COLO829 (cell line): ENCODE results near the gene ACER3.
"Not testable (repeated sequence)": the region's sequence is repeated elsewhere in the genome, so short reads cannot be mapped to it uniquely, and the experiment has no call there.

Experiments
- DNase-seq: peaks from one replicate; pipeline ENCODE4 v3.0.0; 2012; ENCODE audit warnings: low spot score

Gene ACER3

DNA sequence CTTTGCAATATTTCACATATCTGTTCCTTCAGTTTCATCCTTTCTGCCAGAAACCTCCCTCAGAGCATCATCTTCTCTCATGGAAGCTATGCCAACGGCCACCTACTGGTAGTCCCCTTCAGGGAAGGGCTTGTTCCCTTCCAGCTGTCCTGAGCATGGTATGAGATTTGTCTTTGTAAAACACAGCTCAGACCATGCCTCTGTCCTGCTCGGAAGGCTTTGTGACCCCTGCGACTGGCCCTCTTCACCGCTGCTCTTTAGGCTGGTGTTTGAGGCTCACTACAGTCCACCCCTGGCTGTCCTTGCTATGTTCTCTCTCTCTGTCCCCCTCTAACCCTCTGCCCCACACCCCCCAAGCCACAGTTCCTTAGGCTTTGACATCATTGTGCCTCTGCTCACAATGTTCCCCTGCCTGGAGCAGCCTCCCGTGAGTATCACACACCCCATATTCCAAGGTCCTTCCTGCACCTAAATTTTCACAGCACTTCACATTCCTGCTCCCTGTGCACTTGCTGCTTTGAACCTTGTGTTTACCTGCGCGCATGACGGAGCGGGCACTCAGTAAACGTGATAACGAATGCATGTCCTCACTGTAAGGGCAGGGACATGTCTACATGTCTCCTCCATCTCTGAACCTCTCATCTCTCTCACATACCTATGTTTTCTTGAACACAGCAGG, 24.0 kb upstream of the ACER3 start:
- DNase-seq: no peak

DNA sequence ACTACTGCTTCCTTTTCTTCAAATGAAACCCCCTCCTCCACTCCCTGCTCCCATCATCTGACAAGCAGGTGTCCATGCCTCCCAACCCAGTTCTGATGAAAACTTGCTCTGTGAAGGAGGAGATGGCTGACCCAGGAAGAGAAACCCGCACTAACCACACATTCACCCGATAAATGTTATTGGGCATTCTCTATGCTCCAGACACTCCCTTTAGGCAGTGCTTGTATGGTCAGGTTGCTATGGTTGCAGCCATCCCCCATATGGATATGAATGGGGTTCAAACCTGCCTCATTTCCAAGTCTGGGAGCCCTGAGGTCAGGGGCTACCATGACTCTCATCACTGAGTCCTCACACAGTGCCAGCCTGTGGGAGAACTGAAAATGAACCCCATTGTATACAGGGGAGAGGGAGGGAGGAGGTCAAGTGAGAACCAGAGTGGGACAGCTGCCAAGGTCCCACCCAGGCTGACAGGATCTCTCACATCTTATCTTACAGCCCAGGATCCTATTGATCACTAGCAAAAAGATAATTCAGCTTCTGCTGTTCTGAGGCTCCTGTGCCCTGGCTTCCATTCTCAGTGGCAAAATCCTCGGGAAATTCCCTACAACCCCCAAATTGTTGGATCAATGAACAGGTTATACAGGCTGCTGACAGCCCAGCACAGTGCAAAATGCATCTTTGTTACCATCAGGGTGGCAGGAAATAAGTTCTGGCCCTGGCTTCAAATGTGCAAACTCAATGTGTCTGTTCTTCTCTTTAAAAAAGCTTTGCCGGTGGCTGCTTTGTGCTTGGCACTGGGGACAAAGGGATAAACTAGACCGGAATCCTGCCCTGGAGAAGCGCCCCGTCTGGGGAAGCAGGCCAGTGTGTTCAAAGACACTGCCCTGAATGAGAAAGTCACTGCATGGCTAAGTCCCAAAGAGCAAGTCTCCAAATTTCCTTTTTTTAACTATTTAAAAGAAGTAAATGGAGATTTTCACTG, 22.7 kb upstream of the ACER3 start:
- no peak for DNase-seq

DNA sequence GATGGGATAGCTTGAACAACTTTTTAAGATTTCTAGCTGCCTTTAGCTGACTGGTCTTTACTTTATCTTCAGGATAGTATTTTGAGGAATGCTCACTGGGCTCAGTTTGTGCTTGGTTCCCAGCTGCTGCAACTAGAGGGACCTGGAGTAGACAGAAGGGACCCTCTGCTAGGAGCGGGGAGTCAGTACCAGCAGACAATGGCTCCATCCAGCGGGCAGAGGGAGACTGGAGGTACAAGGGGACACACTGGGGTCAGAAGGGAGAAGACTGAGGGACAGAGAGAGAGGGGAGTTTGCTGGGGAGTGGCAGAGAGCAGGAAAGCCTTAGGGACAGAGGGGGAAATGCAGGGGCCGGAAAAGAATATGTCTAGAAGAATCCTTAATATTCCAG, 22.0 kb upstream of the ACER3 start:
- DNase-seq: no peak

DNA sequence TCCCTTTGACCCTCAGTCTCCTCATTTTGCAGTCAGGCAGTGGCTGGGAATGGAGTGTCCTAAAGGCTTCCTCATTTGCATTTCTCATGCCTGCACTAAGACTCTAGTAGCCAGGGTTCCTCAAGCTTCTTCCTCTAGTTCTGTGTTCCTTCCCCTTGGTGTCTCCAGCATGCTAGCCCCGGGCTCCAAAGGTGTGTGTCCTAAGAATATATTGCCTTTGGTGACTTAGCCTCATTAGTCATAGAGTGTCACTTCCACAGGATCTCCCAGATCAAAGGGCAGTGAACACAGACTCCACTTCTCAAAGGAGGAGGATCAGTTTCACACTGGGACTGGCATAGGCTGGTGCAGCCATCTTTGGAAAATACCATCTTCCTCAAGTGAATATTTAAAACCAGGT, 21.4 kb upstream of the ACER3 start:
- no peak for DNase-seq

DNA sequence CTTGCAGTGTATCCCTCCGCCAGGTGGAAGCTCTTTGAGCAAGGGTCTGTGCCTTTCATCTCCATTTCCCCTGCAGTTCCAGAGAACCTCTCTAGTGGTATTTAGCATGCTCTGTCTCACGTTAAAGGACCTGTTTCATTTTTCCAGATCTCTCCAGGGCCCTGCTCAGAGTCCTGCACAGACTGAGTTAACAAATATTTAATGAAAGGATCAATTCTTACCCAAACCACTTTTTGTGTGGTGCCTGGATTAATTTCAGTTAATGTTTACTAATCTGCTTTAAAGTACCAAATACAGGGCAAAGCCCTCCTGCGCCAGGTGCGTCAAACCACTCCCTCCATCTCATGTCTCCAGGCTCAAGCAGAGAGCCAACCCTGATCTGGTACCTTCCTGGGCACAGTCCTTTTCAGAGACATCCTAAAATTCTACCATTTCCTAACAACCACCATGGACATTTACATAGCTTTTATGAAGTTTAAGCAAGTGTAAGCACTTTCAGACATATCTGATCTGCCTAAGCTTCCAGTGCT, 18.7 kb upstream of the ACER3 start:
- no peak for DNase-seq

DNA sequence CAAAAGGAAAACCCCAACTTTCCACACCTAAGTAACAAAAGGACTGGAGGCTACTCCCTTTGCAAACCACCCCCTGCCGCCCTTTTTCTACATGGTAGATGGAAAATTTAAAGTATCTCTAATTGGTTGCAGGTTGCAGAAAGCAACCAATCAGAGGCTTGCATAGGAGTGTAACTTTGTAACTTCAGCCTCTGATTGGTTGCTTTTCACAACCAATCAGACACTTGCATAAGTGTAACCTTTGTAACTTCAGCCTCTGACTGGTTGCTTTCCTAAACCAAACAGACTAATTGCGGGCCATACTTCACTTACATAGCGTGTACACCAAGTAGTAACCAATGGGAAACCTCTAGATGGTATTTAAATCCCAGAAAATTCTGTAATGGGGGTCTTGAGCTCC, 16.8 kb upstream of the ACER3 start:
- DNase-seq: no peak

DNA sequence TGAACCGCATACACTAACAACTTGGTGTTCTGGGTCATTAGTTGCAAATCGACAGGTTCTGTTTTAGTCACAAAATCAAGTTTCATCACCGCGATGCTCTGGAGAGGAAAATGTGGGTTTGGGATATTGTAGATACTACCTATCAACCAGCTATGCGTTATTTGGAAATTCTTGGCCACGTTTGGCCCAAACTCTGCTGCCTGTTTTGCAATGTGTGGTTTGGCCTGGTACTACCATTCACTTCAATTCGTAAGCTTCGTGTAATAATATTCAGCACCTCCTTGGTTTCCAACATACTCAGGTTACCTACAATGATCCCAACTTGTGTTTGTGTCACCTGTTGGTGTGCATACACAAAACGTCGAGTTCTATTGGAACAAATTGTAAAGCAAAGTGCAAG, 16.2 kb upstream of the ACER3 start:
- no peak for DNase-seq

DNA sequence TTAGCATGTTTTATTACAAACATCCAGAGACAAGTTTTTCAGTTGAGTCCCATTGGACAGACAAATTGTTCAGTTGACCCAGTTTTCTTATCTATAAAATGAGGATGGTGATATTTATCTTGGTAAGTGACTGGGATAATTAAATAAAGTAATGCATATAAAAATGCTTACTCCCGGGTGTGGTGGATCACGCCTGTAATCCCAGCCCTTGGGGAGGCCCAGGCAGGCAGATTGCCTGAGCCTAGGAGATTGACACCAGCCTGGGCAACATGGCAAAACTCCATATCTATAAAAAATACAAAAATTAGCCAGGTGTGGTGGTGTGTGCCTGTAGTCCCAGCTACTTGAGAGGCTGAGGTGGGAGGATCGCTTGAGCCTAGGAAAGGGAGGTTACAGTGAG, 15.6 kb upstream of the ACER3 start:
- no peak for DNase-seq

DNA sequence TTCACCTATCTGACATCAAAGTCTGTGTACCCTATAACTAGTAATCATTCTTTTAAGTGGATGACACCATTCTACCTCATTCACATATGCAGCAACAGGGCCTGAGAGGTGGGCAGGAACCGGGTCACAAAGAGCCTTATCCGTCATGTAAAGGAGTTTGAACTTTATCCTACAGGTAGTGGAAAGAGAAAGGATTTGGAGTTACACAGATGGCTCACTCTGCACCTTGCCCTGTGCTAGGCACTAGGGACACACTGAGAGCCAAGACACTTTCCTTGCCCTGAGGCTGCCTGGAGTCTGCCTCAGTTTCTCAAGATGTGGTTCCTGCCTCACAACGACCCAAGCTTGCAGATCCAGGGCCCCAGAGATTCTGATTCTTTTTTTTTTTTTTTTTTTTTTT, 14.3 kb upstream of the ACER3 start:
- DNase-seq: no peak

DNA sequence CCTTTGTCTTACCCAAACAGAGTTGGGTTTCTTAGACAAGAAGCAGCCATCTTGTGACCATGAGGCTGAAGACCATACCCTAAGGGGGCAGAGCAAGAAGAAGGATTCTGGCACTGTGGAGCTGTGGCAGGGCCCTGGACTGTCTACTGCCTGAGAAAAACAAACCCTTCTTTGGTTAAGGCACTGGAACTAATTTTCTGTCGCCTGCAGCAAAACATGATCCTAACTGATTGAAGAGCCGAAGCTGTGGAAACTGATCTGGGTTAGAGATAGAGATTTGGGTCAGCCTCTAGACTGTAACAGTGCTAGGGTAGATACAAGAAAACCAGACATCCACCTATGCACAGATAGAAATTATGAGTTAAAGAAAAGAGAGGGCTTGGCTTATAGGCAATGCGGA, 11.3 kb upstream of the ACER3 start:
- no peak for DNase-seq

DNA sequence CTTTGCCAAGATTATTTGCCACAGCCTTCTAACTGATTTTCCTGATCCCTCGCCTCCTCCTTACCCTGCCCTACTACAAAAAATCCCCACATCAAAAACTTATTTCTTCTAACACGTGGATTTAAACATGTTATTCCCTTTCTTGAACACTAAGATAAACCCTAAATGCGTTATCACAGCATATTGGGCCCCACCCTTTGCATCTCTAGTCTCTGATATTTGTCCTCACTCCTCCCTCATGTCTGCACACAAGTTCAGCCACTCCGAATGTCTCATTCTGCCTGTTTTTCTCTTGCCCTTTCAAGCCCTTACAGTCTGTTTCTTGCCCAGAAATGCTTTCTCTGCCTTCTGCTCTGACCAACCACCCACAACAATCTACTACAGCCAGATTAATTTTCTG, 10.6 kb upstream of the ACER3 start:
- no peak for DNase-seq

DNA sequence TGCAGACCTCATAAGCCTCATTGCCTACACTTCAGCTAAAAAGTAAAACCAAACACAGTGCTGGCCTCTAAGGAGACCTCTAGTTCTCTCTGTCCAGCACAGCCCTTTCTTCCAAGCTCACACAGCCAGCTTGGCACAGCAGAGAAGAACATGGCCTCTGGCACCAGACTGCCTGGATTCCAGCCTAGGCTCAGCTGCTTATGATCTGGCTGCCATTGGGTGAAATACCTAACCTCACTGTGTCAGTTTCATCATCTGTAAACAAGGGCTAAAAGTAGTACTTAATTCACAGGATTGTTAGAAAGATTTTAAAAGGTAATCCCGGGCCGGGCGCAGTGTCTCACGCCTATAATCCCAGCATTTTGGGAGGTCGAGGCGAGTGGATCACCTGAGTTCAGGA, 9.9 kb upstream of the ACER3 start:
- DNase-seq: no peak

DNA sequence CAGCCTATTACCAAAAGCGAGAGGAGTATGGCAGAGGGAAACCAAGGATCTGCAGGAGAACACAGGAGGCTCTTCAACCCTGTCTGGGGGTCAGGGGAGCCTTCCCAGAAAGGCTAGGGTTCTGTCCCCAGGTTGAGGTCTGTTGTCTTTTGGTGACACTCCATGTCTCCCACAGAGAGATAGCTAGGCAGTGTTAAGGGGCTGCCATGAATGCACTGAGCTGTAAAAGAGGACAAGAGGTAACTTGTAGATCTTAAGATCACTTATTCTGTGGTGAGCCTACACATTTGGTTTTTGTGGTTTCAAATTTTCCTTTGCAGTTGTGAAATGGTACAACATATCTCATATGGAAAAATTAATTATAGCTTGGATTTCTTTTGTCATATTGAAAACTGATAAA, 6.0 kb upstream of the ACER3 start:
- no peak for DNase-seq

DNA sequence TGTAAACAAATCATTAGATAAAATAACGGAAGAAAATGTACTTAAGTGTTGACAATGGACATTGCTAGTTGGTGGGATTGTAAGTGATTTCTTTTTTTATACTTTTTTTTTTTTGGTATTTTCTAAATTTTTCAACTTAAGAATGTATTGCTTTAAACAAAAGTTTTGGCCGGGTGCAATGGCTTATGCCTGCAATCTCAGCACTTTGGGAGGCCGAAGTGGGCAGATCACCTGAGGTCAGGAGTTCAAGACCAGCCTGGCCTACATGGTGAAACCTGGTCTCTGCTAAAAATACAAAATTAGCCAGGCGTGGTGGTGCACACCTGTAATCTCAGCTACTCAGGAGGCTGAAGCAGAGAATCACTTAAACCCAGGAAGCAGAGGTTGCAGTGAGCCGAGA, 5.0 kb upstream of the ACER3 start:
- not testable (repeated sequence) for DNase-seq

DNA sequence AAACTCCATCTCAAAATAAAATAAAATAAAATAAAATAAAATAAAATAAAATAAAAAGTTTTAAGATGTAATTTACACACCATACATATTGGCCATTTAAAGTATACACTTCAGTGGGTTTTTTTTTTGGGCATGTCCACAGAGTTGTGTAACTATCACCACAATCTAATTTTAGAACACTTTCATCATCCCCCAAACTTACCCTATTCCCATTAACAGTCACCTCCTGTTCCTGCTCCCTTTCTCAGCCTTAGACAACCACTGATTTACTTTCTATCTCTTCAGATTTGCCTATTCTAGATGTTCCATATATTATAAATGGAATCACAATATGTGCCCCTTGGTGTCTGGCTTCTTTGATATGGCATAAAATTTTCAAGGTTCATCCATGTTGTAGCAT, 4.6 kb upstream of the ACER3 start:
- DNase-seq: no peak

DNA sequence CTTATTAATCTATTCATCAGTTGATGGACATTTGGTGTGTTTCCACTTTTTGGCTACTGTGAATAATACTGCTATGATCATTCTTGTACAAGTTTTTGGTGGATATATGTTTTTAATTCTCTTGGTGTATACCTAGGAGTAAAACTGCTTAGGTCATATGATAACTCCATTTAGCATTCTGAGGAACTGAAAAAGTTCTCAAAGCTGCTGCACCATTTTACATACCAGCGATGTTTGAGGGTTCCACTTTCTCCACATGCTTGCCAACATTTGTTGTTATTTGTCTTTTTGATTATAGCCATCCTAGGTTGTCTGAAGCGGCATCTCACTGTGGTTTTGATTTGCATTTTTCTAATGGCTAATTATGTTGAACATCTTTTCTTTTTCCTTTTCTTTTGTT, 4.1 kb upstream of the ACER3 start:
- no peak for DNase-seq

DNA sequence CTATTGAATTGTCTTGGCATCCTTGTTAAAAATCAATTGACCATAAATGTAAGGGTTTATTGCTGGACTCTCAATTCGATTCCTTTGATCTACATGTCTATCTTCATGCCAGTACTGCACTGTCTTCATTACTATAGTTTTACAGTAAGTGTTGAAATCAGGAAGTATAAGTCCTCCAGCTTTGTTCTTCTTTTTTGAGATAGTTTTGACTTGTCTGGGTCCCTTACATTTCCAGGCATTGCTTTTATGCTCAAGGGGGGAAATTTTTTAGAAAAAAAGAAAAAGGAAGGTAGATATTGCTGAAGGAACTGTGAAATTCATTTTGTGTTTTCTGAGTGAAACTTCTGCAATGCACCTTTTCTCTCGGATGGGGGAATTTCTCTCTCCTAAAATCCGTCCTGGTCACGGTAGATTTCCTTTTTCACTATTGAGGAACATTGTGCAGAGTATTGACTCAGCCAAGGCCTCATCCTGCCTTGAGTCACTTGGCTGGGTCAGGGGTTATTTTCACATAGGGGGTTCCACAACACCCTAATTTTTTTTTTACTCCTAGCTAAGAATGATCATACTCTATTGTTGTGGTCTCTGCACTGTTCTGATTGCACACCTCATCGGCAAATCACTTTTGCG, 2.8 kb upstream of the ACER3 start:
- no peak for DNase-seq

DNA sequence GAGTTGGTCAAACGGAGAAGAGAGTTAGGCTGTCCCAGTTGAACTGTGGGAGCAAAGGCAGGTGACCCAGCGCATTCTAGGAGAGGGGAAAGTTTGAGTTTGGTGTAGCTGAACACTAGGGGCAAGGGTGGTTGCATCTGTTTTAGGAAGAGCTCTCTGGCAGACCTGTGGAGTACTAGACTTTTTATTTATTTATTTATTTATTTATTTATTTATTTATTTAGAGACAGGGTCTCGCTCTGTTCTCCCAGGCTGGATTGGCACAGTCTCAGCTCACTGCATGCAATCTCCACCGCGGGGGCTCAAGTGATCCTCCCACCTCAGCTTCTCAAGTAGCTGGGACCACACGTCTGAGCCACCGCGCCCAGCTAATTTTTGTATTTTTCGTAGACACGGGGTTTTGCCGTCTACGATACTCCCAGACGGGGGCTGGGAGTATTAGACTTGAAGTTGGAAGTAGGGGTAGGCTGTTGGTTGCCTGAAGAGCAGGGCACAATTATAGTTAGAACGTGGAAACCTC, 950 bp upstream of the ACER3 start:
- no peak for DNase-seq

DNA sequence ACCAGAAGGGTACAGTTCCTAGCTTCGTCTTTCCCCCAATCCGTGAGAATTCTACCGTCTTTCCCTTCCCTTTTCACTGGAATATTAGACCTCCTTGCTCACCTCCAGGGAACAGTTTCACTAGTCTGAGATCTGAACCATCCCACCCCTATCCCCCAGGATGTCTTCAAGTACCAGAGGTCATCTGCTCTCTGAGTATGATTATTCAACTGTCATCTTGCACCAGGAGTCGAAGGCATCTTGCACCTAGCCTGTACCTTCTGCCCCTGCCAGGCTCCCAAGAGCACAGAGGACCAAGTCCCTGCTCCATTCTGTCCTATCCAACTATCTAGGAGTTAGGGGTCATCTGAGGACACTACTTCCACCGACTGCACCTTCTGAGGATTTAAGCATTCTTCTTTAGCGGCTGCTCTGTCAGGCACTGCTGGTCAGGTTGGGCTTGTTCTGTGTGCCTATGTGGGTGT, 804 bp downstream of the ACER3 start:
- DNase-seq: no peak

DNA sequence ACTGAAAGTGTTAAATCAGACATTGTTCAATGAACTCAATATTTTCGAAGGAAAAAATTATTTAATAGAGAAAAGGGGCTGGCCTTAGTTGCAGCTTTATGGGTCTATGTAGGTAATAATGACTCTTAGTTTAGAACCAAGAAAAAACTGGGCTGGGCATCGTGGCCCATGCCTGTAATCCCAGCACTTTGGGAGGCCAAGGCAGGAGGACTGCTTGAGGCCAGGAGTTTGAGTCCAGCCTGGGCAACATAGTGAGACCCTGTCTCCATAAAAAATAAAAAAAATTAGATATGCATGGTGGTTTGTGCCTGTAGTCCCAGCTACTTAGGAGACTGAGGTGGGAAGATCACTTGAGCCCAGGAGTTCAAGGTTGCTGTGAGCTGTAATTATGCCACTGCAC, 2.1 kb downstream of the ACER3 start:
- not testable (repeated sequence) for DNase-seq

DNA sequence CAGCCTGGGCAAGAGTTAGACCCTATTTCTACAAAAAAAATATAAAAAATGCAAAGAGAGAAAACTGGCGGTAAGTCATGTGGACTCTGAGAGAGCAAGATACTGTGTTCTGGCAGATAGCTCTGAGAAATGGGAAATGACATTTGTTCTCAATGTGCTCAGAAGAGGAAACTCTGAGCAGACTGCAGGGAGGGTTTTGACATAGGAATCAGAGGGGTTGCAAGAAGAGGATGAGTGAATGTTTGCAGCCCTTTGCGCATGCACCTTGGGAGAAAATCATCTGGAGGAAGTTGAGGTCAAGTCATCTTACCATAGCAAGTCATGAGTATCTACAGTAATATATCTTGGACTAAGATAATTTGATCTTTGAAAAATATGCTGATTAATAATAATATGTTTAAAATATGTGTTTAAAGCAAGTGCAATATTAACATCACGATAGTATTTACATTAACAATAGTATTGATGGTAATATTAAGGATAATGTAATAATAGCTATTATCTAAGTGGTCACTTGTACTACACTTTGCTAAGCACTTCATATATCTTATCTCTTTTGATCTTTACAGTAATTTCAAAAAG, 2.6 kb downstream of the ACER3 start:
- no peak for DNase-seq
